Glomerular visceral epithelial cell (primary cell): ENCODE data around the gene CRYBA2.

Source experiments
- DNase-seq: peaks from one replicate; pipeline ENCODE4 v3.0.0-alpha.2; 2016; ENCODE audit errors: extremely low spot score

The CRYBA2 gene

DNA sequence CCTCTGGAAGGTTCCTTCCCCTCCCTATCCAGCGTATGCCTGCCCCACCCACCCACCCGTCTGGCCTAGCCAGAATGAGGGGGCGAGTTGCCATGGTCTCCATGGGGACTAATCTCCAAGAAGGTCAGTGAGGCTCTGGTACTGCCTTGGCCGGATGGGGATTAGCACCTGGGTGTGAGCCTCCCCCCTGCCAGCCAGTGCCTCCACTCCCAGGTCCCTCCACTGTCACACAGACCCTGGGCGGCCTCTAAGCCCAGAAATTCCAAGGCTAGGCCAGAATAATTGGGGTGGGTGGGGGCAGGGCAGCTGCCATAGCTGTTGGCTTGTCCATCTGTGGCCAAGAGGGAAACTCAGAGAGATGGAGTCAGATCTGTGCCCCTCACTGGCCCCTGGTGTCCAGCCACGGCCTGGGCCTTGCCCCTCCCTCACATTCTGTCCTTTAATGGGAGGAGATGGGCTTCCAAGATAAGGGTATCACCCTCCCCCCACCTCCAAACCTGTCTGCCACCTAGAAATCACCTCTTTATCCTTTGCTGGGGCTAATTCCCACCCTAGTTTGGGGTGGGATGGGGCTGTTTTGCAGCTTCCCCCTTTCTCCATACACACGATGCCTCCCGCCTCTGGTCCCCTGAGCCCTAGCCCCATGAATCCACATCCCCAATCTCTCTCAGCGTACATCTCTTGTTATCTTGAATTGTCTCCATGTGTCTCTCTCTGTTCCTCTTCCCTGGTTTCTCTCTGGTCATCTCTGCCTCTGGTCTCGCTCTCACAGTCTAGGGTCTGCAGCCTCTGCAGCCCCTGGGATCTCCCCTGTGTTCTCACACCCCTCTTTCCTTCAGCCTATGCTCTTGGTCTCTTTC is 6.0 kb upstream of the CRYBA2 start:
- DNase-seq, result no peak

DNA sequence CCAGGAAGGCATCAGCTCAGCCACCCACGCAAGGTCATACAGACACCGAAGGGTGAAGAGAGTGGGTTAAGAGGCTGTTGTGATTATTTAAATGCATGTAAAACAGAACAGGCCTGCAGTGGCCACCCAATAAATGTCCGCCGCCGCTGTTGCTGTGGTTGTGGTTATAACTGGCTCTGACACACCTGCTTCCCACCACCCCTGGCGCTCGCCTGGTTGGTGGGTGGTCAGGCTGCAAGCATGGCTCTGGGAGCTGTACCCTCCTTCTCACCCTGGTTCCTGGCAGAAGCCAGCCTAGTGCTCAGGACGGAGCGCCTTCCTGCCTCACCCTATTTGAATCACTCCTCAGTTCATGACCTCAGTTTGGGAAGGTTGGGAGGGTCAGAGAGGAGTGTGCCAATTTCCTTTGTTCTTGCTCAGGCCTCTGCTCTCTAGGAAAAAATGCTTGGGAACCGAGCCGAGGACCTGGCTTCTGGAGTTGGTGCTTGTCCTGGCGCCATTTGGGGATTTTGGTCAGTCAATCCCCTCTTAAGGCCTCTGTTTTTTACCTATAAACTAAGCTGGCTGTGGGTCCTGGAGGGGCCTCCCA is 5.3 kb upstream of the CRYBA2 start:
- no peak for DNase-seq

DNA sequence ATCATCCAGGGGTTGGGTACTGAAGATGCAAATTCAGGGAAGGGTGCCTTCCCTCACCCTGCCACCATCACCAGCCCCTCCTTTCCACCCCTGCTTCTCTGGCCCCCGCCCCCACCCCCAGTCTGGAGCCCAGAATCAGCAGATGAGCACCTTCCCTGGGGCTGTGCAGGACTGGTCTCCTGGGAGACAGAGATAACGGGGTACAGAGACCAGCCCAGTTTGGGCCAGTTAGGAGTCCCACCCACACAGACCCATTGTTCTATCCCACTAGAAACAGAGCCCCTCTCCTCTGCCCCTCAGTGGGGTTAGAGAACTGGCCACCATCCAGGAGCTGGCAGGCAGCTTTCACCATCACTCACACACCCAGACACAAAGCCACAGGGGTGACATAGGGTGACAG is 4.5 kb upstream of the CRYBA2 start:
- DNase-seq, result no peak

DNA sequence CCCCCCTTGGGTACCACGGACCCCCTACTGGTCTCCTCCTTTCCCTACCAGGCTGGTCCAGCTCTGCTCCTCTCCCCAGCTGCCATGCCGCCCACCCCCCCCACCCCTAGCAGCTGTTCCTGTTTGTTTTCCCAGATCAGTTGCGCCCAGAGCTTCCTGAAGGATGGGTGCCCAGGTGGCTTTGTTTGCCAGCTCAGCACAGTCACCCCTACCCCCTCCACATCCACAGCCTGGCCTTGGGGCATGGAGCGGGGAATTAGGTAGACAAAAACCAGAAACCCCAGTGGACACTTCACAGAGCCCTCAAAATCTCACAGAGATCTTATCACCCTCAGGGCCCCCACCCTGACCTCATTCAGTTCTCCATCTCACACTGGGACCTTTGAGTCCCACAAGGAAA is 3.7 kb upstream of the CRYBA2 start:
- no peak for DNase-seq

DNA sequence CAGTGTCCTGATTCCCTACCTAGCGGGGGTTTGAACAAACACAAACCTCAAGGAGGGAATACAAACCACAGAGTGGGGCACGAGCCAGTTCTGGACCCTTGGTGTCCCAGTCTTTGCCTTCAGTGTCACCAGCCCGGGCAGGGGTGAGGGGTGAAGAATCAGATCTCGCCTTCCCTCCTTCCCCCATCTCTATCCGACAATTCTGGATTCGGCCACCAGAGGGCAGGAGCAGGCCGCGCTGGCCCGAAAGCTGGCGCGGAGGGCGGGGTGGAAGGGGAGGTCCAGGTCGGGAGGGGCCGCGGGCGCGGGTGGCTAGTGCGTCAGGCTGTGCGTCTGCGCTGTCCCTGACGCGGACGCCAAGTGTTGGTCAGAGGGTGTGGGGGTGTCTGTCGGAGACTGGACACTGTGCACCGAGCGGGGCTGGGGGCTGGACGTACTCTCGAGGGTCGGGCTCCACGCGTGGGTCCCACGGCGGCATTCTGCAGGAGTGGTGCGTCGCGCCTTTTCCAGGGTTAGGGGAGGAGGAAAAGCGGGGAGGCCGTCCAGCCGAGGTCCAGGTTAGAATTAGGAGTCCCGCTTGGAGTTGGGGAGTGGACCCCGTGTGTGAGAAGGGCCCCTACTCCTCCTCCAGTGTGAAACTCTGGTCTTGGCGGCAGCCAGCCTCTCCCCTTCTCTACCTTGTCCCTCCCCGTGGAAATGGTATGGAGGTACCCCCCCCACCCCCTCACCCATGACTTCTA is 2.9 kb upstream of the CRYBA2 start:
- DNase-seq, result peak; percentile 73

DNA sequence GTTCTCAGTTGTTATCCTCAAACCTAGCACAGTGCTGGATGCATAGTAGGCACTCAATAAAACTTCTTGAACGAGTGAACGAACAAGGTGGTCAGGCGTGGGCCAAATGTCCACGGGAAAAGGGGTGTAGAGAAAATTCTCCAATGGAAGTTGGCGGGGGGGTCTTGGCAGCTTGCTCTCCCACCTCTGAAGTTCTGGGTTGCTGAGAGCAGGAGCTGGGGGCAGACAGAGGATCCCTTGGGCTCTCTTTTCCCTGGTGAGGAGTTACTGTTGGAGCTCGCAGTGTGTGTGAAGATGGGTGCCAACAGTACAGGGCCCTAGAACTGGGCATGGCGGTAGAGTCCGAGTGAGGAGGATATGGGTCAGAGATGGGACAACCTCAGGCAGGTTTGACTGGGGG is 2.3 kb upstream of the CRYBA2 start:
- no peak for DNase-seq

DNA sequence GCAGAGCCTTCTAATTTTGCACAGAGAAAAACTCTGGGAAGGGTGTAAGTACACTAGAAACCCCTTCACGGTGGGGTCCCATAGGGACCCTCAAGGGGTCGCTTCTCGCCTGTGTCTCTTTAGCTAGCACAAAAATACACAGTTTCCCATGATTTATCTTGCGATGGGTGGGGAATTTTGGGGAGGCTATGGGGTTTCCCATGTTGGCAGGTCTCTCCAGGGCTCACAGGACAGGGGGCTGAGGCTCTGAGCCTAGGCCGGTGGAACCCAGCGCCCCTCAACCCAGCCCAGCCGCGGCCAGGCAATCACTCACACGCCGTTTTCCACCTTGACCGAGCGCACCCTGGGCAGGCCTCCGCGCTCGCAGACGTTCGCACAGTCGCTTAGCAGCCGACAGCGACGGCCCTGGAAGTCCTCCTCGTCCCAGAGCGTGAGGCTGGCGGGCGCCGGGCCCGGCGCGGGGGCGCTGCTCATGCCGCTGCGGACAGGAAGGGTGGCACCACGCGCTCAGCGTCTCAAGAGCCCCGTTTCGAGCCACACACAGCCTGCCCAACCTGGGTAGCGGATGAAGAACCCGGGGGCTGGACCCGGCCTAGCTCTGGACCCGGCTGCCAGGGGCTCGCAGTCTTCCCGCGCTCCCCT is 398 bp downstream of the CRYBA2 start:
- DNase-seq, result no peak

DNA sequence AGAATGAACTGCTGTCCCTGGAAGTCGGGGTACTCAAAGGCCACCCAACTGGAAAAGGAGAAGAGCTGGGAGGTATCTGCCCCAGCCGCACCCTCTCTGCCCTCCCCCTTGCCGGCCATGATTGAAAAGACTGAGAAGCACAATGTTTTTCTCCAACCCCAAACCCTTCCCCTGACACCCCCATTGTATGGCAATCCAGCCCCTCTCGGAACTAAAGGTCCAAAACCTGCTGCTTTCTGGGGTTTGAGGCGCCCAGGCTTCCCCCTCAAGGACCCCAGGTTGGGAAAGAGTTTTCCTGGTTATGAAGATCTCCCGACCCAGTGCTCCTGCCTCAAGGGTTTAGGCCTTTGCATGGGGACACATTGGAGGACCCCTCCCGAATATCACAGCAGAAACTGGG is 1.0 kb downstream of the CRYBA2 start:
- no peak for DNase-seq

DNA sequence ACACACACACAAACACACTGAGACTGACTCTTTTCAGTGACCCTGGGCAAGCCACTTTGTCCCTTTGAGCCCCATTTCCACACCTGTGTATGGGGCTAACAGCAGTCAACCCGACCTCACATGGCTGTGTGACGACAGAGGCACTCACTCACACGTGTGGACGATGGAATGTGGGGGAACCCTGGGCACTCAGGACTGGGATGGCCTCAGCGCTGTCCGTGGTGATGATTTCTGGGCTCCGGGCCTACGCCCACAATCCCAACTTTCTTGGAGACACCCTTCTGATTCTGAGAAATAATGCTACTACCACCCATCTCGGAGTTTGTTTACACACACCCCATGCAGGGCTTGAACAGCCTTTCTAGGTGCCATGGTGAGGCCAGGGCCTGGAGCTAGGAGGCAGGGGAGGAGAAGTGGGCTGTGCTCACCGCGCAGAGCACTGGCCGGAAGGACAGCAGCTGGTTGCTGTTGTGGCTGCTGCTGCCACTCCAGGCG is 1.5 kb downstream of the CRYBA2 start:
- DNase-seq, result no peak

DNA sequence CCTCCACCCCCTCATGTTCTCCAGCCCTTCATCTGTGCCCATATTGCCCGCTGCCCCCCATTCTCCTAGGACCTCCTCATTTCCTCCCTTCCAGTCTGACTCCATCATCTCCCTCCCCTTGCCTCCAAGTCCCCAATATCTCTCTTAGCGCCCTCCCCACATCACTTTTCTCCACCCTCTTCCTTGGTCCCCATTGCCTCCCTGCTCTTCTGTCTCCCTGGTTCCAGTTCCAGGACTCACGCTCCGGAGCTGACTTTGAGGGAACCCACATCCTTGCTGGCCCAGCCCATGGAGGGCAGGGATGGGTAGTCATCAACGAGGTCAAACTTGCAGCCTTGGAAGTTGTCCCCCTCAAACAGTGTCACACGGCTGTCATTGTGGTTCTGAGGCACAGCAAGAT is 2.6 kb downstream of the CRYBA2 start:
- DNase-seq, result no peak

DNA sequence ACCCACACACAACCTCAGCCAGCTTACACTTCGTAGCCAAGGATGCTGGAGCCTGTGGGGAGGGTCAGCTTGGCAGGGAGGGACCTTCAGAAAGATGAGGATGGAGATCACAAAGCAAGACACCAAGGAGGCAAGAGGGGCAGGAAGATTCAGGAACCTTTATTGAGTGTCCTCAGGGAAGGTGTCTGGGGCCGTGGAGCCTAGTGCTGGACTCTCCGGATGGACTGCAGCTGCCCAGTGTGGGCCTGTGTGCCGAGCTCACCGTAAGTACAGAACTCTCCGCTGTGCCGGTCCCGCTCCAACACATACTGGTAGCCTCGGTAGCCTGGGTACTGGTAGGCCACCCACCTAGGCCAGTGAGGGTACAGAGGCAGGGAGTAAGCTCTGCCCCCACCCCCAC is 3.2 kb downstream of the CRYBA2 start:
- no peak for DNase-seq

DNA sequence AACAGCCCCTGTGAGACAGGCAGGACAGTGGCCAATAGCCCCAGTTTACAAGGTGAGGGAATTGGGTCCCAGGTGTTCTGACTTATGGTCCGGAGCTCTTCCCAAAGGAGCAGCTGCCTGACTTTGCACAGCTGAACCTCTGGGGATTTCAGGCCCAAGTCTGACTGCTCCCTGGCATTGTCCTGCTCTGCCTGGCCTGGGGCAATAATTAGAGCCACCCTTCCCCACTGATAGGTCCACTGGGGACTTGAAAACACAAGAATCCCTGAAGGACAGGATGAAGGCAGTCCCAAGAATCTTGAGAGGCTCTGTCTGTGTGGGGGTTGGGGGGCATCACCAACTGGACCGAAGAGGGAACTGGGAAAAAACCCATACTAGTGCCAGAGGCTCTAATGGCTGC is 4.6 kb downstream of the CRYBA2 start:
- no peak for DNase-seq

DNA sequence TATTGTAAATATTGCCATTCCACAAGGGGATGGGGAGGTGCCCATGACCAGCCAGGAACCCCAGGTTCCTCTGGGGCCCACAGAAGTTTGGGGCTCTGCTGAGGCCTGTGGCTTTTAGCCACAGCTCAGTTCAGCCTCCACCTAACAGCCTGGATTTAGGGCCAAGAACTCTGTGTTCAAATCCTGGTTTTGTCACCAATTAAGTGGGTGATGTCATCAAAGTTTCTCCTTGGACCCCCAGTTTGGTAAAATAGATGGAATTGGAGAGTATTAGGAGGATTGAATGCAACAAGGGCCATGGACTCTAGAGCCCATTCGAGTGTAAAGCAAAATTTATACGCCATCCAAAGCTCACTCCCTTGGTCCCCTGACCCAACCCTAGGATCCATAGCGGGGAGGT is 5.1 kb downstream of the CRYBA2 start:
- DNase-seq, result no peak

DNA sequence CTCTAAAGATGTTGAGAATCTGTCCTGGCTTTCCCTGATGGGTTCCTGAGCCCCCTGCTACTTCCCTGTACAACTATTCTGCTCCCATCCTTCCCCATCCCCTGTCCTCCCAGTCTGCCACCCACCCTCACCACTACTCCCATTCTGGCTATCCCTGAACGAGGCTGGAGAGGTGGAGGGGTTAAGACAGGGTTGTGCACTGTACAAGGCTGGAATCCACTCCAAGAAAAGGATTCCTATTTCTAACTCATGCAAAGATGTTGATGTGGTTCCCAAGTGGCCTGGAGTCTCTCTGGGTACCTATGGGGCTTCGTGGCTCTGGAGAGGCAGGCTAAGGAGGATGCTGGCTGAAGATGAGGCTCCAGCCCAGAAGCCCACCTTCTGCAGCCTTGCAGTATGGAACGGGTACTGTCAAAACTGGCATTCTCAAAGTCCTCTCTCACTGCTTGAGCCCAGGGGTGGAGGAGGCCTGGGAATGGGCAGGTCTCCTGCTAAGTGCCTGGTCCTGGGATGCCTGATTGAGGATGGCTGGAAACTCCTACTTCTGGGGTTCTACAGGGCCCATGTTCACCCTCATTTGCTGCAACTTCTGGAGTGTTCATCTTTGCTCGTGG is 7.0 kb downstream of the CRYBA2 start:
- DNase-seq, result no peak

DNA sequence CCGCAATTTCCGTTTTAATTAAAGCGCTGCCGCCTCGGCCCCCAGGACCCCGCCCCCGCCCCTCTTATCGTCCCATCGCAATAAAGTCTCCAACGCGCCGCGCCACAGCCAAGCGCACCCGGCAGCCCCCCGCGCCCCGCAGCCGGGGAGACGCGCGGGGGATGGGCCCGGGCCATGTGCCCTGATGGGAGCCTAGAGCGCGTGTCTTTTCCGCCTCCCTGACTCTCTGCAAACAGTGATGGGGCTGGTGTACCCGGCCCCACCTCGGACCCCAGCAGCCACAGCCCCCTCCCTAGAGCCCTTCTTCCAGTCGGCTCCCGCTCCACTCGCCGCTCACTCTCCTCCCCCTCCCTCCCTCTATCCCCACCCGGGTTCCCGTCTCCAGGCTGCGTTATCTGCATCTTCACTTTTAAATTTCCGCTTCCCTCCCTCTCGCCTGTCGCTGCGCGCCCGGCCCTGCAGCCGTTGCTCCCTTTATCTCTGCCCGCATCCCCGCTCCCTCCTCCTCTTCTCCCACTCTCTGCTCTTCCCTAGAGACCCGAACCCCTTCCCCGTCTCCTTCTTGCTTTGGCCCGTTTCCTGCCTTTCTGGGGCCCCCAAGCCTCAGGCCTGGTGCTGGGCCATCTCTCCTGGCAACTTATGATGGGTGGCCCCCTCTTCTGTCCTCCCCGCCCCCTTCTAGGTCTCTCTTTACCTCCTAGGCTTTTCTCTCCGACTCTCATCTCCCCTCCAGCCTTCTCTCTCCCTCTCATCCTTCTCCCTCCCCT is 7.7 kb downstream of the CRYBA2 start:
- no peak for DNase-seq

DNA sequence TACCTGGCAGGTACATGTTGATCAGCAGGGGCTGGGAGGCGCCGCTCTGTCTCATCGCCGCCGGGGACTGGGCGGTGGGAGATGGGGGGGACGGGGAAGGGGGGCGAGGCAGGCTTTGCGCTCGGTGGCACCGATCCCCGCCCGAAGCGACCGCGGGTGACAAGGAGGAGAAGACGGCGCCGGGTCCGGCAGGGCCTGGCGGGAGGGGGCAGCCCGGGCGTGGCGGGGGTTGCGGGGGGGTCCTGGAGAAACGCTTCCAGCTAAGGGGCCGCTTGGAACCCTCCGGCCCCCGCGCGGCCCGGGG is 8.2 kb downstream of the CRYBA2 start, which contains the start of gene FEV:
FEV (minus strand) TSS at position 164 of the 304 bp plus-strand sequence; CDS start at position 55, 109 bp downstream.
- DNase-seq, result no peak

DNA sequence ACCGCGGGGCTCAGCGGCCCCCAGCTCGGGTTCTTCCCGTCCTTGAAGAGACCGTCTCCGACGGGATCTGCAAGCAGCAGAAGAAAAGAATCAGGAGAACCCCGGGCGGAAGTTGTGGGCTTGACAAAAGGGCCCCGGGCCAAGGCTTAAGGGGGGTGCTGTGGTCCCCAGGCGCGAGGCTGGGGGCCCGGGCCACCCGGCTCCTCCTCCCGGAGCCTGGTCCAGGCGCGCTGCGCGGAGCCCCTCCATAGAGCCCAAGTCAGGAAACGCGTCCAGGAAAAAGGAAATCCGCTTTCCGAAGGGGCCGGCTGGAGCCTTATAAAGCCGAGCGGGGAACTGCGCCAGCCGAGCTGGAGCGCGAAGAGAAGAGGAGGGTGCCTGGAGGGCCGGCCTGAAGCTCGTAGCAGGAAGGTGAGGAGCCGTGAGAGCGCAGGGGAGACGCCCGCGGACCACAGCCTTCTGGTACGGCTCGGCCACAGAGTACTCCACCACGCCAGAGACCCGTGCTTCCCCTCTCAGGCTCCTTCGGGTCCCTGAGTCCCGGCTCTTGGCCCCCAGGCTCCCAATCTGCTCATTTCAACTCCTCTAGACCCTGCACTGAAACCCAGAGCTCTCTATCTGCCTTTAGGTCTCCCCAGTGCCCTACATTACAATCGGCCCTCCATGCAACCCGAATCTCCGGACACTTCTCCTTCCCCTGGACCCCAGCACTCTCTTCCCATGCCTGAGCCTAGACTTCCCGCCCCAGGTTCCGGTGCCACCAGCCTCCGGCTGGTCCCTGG is 8.8 kb downstream of the CRYBA2 start:
- DNase-seq, result no peak

DNA sequence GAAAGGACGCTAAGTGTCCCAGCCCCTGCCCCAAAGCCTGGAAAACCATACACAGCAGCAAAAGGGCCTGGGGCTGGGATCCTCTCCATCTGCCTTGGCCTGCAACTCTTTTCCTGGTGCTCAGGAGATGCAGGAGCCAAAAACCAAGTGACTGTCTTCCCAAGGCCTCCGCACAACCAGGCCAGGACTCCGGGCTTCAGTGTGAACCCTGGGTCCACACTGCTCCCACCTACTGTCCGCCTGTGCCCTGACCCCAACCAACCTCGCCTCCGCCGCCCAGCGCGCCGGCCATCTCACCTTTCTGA is 9.3 kb downstream of the CRYBA2 start:
- no peak for DNase-seq

DNA sequence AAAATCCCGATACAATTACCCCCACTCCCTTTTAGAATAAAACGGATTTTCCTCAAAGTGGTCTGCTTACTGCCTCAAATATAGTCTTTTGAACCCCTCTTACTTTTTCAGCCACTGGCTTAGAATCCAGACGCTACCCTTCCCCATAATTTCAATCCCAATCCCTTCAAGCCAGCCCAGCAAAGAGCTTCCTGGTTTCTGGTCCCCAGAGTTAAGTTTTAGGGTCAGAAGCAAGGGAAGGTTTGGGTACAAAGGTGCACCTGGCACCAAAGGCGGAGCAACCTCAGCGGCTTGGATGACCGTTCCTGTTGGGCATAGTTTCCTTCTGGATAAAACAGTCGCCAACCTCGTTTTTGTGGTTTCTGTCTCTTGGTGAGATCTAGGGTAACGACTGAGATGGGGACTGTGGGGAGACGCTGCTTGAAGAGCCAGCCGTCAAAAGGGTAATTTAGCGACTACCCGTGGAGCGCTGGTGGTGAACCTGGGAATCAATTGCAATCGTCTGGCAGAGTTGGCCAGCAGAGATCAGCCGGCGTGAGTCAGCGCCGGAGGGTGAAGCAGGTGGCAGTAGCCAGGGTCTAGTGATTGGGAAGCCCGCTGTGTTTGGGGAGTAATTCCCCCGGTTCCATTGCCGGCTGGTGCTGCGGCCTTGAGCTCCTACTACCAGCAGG is 9.8 kb downstream of the CRYBA2 start:
- no peak for DNase-seq
